ENCODE results near the gene B4GALT7.
"Not testable (repeated sequence)": the region's sequence is repeated elsewhere in the genome, so short reads cannot be mapped to it uniquely, and the experiment has no call there.

B4GALT7 gene

DNA sequence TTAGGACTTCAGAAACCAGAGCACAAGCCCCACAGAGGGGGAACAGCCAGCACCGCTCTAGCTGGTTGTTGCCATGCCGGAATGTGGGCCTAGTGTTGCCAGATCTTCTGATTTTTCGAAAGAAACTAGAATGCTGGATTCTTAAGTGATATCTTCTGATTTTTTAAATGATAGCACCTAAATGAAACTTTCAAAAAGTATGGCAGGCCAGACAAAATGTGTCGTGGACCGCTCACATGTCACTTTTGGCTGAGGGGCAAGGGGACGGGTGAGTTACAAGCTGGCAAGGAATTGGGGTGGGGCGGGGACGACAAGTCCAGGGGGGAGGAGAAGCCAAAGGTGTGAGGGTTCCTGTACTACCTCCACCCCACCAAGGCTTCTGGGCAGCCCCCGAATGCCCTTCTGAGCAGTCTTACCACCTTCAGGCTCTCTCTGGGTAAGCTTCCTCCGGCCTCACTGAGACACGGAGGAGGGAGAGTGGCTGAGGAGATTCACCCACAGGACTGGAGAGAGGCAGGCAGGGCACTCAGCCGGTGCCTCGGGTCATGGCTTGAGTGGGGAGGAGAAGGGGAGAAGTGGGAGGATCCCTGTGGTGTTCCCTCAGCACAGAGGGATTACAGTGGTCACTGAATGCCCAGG is 10.3 kb downstream of the B4GALT7 start:
- DNase-seq (ENCODE audit: low read depth) = no peak

DNA sequence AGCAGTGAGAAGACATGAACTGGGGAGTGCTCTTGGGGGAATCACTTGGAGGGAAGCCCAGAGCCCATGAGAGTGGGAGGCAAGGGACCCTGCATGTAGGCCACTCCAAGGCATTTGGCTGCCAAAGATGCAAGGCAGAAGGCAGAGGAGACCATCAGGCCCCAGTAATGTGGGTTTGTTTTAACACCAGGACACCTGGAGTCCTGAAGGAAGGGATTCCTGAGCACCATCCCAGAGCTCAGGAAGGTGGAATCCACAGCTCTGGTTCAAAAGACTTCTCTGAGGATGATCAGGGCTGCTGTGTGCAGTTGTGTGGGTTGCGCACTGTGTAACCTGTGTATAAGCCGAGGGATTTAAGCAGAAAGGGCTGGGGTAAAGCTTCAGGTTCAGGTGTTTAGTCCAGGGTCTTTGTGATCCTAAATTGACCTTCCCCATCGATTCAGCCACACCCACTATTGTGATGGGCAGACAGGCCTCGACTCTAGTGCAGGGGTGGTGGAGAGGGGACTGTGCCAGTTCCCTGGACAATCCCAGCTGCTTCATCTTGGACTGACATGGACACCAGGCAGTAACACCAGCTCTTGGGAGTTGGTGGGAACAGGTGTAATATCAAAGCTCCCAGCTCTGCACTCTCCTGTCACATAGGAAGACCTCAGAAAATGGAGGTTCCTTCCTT is 11.0 kb downstream of the B4GALT7 start:
- DNase-seq (ENCODE audit: low read depth) = no peak

DNA sequence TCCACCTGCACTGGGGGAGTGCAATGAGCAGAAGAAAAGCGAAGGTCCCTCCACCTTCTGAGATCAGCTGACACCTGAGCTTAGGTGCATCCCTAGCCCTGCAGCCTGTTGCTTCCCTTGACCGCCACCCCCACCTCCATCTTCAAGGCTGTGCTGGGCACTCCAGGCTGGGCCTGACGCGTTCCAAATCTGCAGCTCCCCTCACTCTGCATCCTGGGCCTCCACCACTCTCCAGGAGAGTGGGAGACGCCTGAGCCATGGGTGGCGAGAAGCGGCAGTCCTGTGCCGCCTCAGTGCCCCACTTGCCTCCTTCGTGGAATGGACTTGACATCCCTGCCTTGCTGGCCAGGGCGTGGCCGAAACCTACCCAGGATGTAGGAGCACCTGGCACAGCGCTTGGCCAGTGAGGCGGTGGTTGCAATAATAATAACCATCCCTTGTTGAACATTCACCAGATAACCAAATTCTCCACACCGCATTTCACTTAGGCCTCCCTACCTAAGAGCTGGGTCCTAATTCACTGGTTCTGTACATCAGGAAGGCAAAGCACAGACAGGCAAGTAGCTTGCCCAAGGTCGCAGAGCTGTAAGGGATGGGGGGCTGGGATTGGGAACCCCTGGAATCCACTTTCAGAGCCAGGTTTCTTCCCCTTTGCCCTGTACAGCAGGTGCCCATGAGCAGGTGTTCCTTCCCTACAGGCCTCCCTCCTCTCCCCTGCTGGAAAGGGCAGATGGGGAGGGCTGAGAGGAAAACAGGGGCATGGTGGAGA is 11.7 kb downstream of the B4GALT7 start:
- no peak for DNase-seq (ENCODE audit: low read depth)

DNA sequence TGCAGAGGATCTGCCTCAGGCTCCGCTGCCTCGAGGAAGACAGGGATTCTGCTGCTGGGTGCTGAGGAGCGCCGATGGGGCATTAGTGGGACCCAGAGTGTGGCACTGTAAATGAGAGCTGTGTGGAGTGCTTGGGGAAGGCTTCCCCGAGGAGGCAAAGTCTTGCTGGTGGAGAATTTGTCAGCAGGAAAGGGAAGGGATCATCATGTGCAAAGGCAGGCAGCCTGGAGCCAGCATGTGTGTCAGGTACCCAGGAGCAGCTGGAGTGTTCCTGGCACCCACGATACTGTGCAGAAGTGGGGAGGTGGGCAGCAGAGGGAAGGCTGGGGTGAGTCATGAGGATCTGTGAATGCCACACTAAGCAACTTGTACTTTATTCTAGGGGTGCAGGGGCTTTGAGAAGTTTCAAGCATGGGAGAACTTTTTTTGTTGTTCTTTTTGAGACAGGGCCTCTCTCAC is 12.3 kb downstream of the B4GALT7 start:
- DNase-seq (ENCODE audit: low read depth) = no peak

DNA sequence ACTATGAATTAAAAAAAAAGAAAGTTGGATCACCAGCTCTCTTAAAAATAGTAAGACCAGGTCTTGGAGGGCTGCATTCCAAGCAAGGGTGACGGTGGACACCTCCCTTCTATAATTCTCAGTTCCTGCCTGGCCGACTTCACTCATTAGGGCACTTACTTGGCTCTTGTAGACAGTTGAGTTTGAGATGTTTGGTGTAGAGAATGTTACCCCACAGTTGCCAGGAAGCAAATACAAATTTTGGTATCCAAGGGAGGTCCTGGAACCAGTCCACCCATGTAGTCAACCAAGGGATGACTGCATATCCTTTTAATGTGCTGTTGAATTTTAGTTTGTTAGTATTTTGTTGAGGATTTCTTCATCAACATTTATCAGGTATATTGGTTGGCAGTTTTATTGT is 20.6 kb downstream of the B4GALT7 start:
- DNase-seq (ENCODE audit: low read depth) = no peak

DNA sequence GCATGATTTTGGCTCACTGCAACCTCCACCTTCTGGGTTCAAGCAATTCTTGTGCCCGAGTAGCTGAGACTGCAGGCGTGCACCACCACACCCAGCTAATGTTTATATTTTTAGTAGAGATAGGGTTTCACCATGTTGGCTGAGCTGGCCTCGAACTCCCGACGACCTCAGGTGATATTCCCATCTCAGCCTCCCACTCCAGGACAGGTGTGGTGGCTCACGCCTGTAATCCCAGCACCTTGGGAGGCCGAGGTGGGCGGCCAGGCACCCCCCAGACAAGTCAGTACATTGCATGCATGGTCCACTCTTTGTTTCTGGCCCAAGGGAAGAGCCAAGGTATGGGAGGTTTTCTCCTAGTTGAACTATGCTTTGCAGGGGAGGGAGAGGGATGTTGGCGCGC is 24.2 kb downstream of the B4GALT7 start:
- DNase-seq (ENCODE audit: low read depth) = not testable (repeated sequence)

DNA sequence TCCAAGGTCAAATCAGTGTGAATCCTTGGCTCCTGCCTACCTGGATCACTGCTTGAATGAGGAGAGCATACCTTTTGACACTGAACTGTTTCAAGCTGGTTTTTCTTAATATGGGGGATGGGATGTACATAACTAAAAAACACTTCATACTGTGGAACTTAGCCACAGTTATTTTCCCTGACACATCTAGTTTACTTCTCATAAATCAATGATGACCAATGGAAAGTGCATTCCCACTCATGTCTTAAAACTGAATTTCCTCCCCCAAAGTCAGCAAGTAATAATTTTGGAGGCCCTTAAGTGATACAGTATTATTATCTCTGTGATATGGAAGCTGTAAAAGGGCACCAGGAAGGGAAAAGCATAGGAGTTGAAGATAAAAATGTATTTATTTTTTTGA is 30.3 kb downstream of the B4GALT7 start:
- not testable (repeated sequence) for DNase-seq (ENCODE audit: low read depth)

DNA sequence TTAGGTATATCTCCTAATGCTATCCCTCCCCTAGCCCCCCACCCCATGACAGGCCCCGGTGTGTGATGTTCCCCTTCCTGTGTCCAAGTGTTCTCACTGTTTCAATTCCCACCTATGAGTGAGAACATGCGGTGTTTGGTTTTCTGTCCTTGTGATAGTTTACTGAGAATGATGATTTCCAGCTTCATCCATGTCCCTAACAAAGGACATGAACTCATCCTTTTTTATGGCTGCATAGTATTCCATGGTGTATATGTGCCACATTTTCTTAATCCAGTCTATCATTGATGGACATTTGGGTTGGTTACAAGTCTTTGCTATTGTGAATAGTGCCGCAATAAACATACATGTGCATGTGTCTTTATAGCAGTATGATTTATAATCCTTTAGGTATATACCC is 35.0 kb downstream of the B4GALT7 start:
- DNase-seq (ENCODE audit: low read depth) = not testable (repeated sequence)

DNA sequence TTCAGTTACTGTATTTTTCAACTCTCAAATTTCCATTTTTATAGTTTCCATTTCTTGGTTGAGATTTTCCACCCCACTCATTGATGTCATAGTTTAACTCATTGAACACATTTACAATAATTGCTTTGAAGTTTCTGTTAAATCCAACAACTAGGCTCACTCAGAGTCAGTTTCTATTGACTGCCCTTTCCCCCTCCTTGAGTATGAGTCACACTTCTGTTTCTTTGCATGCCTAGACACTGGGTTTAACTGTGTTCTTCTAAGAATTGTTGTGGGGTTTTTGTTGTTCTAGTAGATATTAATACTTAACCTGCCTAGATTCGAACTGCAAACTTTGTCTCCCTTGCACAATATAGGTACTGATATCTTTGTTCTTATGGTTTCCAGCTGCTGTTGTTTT is 45.5 kb downstream of the B4GALT7 start:
- DNase-seq (ENCODE audit: low read depth) = not testable (repeated sequence)

DNA sequence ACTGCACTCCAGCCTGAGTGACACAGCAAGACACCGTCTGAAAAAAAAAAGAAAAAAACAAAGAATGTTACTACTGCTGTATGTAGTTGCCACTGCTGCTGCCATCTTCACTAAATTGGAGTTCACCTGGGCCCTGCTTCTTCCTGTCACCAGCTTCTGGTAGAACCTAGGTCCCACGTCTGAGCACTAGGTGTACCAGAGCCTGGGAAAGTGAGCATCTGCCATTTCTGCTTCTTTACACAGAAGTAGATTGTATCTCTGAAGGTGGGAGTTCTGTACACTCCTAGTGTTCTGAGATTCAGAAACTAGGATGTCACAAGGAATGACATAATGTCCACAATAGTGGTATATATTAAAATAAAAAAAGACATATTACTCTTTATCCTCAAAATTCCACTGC is 51.3 kb downstream of the B4GALT7 start:
- not testable (repeated sequence) for DNase-seq (ENCODE audit: low read depth)

DNA sequence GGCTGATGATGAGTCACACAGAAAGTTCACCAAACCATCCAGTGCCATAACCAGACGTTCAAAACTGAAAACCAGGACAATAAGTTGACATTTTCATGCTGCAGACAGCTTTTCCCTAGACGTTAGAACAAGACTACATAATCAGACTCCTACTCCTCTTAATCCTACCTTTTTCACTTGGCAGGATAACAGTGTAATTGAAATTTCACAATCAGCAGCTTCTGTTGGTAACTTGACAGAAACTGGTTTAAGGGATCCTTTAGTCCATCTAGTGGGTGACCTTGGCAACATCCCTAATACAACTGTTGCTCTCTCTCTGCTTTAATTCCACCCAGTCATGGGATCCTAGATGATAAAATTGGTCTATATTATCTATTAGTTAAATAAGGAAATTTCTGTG is 57.9 kb downstream of the B4GALT7 start:
- DNase-seq (ENCODE audit: low read depth) = not testable (repeated sequence)

DNA sequence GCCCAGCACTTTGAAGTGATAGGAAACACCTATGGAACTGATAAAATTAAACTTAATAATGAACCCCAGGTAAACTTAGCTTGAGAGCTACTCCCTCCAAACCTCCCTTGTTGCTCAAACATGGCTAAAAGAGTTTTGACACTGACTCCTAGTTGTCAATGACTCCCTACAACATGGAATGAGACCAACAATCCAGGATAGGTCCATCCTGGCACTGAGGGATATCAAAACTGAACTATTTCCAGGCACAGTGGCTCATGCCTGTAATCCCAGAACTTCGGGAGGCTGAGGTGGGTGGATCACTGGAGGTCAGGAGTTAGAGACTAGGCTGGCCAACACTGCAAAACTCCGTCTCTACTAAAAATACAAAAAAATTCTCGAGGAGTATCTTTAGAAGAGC is 58.6 kb downstream of the B4GALT7 start:
- not testable (repeated sequence) for DNase-seq (ENCODE audit: low read depth)

All from CMK (cell line).